HepG2 (cell line): ENCODE measurements around the gene STK31. TPM values are rescaled to one million over a fixed set of nuclear protein-coding genes. Genes with fewer than 3 reads are reported as not detected.

Experiments
- ATAC-seq: fragments of 200-7000 bp; cut with Tn5 transposase; 3 replicates; pipeline ENCODE4 v1.9.1; 2020; ENCODE audit warnings: mild to moderate bottlenecking, moderate library complexity
- BruUV-seq: library from RNA; stranded (reverse); fragments of 400-500 nt; replicated peaks from 2 replicates; lab custom pipeline; 2021; lab: Mats Ljungman, UMichigan
- CTCF ChIA-PET: fragments of 300-600 bp; formaldehyde crosslinking; extraction: SDS; loops from one replicate; lab custom pipeline; 2021; ENCODE audit warnings: low total read pairs, inconsistent platforms, low intra/inter-chr PET ratio; lab: Yijun Ruan, JAX
- POLR2A ChIA-PET: fragments of 350-600 bp; sonication (Branson Sonifier 250); formaldehyde crosslinking; loops from one replicate; lab custom pipeline; 2020; ENCODE audit warnings: antibody characterized with exemption, inconsistent platforms; lab: Yijun Ruan, JAX
- DNase-seq: peaks from one replicate; pipeline ENCODE4 v3.0.0-alpha.2; 2015; ENCODE audit warnings: low spot score
- FAIRE-seq: peaks from 3 replicates; lab custom pipeline; 2011; peaks lifted over from hg19 to GRCh38; lab: Jason Lieb, UNC
- H2AFZ ChIP-seq: one replicate; pipeline ENCODE4 v1.6.1; 2011; ENCODE audit warnings: low read length, inconsistent platforms
- H3K27ac ChIP-seq: fragments of 300-600 bp; 3 replicates; pipeline ENCODE4 v1.8.0; 2011; ENCODE audit warnings: mixed run types, mild to moderate bottlenecking, mixed read lengths, low read length, inconsistent platforms; ENCODE audit not compliant: insufficient read depth; ENCODE audit errors: extremely low read length
- H3K27me3 ChIP-seq, 2 experiments: fragments of 200-600 bp in 1 of 2; 2 replicates in 1 of 2; 3 replicates in 1 of 2; pipeline versions ENCODE4 v1.6.0 to v1.8.0; 2011; ENCODE audit warnings: low read length in 2 of 2, mild to moderate bottlenecking in 2 of 2, moderate library complexity in 2 of 2, inconsistent platforms in 1 of 2; ENCODE audit not compliant: insufficient read depth in 2 of 2, control insufficient read depth in 1 of 2
- H3K36me3 ChIP-seq, 2 experiments: fragments of 200-600 bp in 1 of 2; replicated peaks in 1 of 2; 2 replicates in 1 of 2; 3 replicates in 1 of 2; pipeline versions ENCODE4 v1.5.1 to v1.8.0; 2011; ENCODE audit warnings: low read length in 2 of 2, inconsistent platforms in 1 of 2; ENCODE audit not compliant: insufficient read depth in 2 of 2, control insufficient read depth in 1 of 2
- H3K4me1 ChIP-seq: 2 replicates; pipeline ENCODE4 v1.5.1; 2012; ENCODE audit warnings: low read length, inconsistent platforms; ENCODE audit not compliant: insufficient read depth
- H3K4me2 ChIP-seq: 2 replicates; pipeline ENCODE4 v1.6.0; 2011; ENCODE audit warnings: low read depth, low read length, inconsistent platforms
- H3K4me3 ChIP-seq, 3 experiments: fragments of 200-600 bp in 1 of 3; sonication (generic), shearing (Covaris generic) in 1 of 3; replicated peaks in 1 of 3; 2 replicates each; pipeline ENCODE4 v1.5.1; 2011 to 2016; ENCODE audit warnings: low read length in 3 of 3, inconsistent platforms in 2 of 3, low read depth in 2 of 3, mild to moderate bottlenecking in 2 of 3, control low read depth in 1 of 3, mixed read lengths in 1 of 3; ENCODE audit not compliant: insufficient read depth in 1 of 3
- H3K79me2 ChIP-seq: one replicate; pipeline ENCODE4 v1.6.1; 2011; ENCODE audit warnings: low read length, inconsistent platforms; ENCODE audit not compliant: insufficient read depth
- H3K9ac ChIP-seq: 2 replicates; pipeline ENCODE4 v1.6.0; 2011; ENCODE audit warnings: mild to moderate bottlenecking, low read depth, low read length, inconsistent platforms; ENCODE audit not compliant: insufficient read depth
- H3K9me3 ChIP-seq: 2 replicates; pipeline ENCODE4 v1.5.1; 2012; ENCODE audit warnings: mild to moderate bottlenecking, low read length
- H4K20me1 ChIP-seq: 2 replicates; pipeline ENCODE4 v1.6.0; 2011; ENCODE audit warnings: inconsistent platforms, mild to moderate bottlenecking, low read length, moderate library complexity; ENCODE audit not compliant: insufficient read depth
- ELF1 ChIP-seq: sonication (generic); formaldehyde crosslinking; IDR thresholded peaks from 2 replicates; pipeline ENCODE4 v1.4.0; 2020; ENCODE audit warnings: missing genetic modification reagents
- ELF4 ChIP-seq: sonication (generic); formaldehyde crosslinking; IDR thresholded peaks from 2 replicates; pipeline ENCODE4 v1.5.0; 2020; ENCODE audit warnings: missing genetic modification reagents, mild to moderate bottlenecking, moderate library complexity, borderline replicate concordance
- HHEX ChIP-seq: IDR thresholded peaks from 2 replicates; pipeline ENCODE4 v1.6.1; 2016; ENCODE audit warnings: control low read depth
- KDM2A ChIP-seq: sonication (generic); formaldehyde crosslinking; IDR thresholded peaks from 2 replicates; pipeline ENCODE4 v1.4.0; 2020; ENCODE audit warnings: low read depth, missing genetic modification reagents, borderline replicate concordance
- MIXL1 ChIP-seq: IDR thresholded peaks from 2 replicates; pipeline ENCODE4 v1.6.1; 2016
- MYC ChIP-seq: sonication (generic); formaldehyde crosslinking; IDR thresholded peaks from 2 replicates; pipeline ENCODE4 v1.9.0; 2021; ENCODE audit warnings: missing genetic modification reagents, borderline replicate concordance
- NCOR1 ChIP-seq: fragments of 200-600 bp; sonication (generic); IDR thresholded peaks from 2 replicates; pipeline ENCODE4 v1.7.0; 2017; ENCODE audit warnings: antibody characterized with exemption, low read length, borderline replicate concordance
- SRSF1 ChIP-seq: fragments of 200-400 bp; formaldehyde crosslinking; optimal IDR thresholded peaks from 2 replicates; pipeline ENCODE3; 2017; ENCODE audit warnings: mild to moderate bottlenecking, low read depth, low read length, moderate library complexity
- YY1 ChIP-seq: IDR thresholded peaks from 2 replicates; pipeline ENCODE4 v1.6.1; 2011; ENCODE audit warnings: low read length, low read depth, moderate library complexity, mild to moderate bottlenecking; ENCODE audit not compliant: insufficient read depth, insufficient replicate concordance
- ZNF776 ChIP-seq: sonication (generic); formaldehyde crosslinking; IDR thresholded peaks from 2 replicates; pipeline ENCODE4 v1.4.0; 2020; ENCODE audit warnings: mild to moderate bottlenecking, missing genetic modification reagents
- ZNF777 ChIP-seq: sonication (generic); formaldehyde crosslinking; IDR thresholded peaks from 2 replicates; pipeline ENCODE4 v1.4.0; 2020; ENCODE audit warnings: missing genetic modification reagents
- ZSCAN31 ChIP-seq: sonication (generic); formaldehyde crosslinking; IDR thresholded peaks from 2 replicates; pipeline ENCODE4 v1.5.0; 2020; ENCODE audit warnings: low read depth, mild to moderate bottlenecking, missing genetic modification reagents
- ZZZ3 ChIP-seq: sonication (generic); formaldehyde crosslinking; IDR thresholded peaks from 2 replicates; pipeline ENCODE4 v1.4.0; 2020; ENCODE audit warnings: missing genetic modification reagents, mild to moderate bottlenecking, borderline replicate concordance
- WGBS: methylation state at CpG from one replicate; pipeline ENCODE4 v1.1.6; 2017; ENCODE audit warnings: low lambda C conversion rate; 5-methylcytosine and 5-hydroxymethylcytosine counted together
- in situ Hi-C: cut with HindIII; loops from 2 replicates; pipeline ENCODE4 v1.10.0; 2017; ENCODE audit warnings: low pct_unique_long_range_greater_than_20kb; ENCODE audit not compliant: extremely low pct_ligation_motif_present
- intact Hi-C: fragments of 100-400 bp; cut with micrococcal nuclease; formaldehyde crosslinking; loops from one replicate; pipeline ENCODE4 v1.10.0; 2022; ENCODE audit not compliant: unreplicated experiment
- polyA plus RNA-seq, 8 experiments: library from polyadenylated mRNA; depleted of rRNA in 3 of 8; stranded (reverse) in 7 of 8; unstranded in 1 of 8; fragments of >200 nt; fragmentation: Illumina TruSeq in 4 of 8; extraction: Trizol in 4 of 8; gene quantifications; 2 replicates each; pipeline versions ENCODE4 v1.2.1 to v1.2.3, GENCODE V29; 2011 to 2016; ENCODE audit warnings: low read depth in 4 of 8, missing spikeins in 1 of 8, mixed read lengths in 1 of 8; ENCODE audit not compliant: insufficient read depth in 1 of 8
- total RNA-seq, 5 experiments: library from RNA; depleted of rRNA; stranded (reverse); fragments of >200 nt; fragmentation: Illumina TruSeq; extraction: Trizol; gene quantifications; 2 replicates each; pipeline ENCODE4 v1.2.3, GENCODE V29; 2016; ENCODE audit warnings: low read depth in 1 of 5
- TF ChIP-seq, protein P1 (sequence below): sonication (generic); formaldehyde crosslinking; IDR thresholded peaks from 2 replicates; pipeline ENCODE4 v1.8.0; 2022; ENCODE audit warnings: mild to moderate bottlenecking, missing genetic modification reagents, moderate library complexity
- TF ChIP-seq, protein P2 (sequence below): sonication (generic); formaldehyde crosslinking; IDR thresholded peaks from 2 replicates; pipeline ENCODE4 v1.5.1; 2020; ENCODE audit warnings: missing genetic modification reagents, mild to moderate bottlenecking, borderline replicate concordance
- TF ChIP-seq, protein P3 (sequence below): sonication (generic); formaldehyde crosslinking; IDR thresholded peaks from 2 replicates; pipeline ENCODE4 v1.8.0; 2022; ENCODE audit warnings: missing genetic modification reagents, mild to moderate bottlenecking, moderate library complexity, borderline replicate concordance

STK31 gene
- total and polyA plus RNA-seq, 2 of the 13 experiments (the other 11 are each of a cell fraction or from before 2014, with no cell fraction given) = not detected

DNA sequence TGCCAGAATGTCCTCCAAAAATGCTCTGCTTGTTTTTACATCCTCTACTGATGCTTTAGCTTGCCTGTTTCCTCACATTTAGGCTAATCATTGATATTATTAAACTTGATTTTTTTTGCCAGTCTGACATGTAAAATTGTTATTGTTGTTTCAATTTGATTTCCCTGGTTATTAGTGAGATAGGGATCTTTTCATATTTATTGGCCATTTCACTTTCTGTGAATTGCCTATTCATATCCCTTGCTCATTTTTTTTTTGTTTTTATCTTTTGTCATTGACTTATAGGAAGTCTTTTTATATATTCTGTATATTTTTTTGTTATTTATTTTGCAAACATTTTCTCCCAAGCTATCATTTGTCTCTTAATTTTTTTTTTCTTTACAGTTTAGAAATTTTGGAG is 16.8 kb upstream of the STK31 start:
- no peaks in the 10 kb centered on the region for H3K9me3 ChIP-seq
- H3K79me2 ChIP-seq = no peaks in the 10 kb centered on the region
- no TSS peak for BruUV-seq
- no peak overlapping the region for H3K4me3 ChIP-seq
- H3K27me3 ChIP-seq = no peaks in the 10 kb centered on the region
- DNase-seq = no peak
- H3K36me3 ChIP-seq = no peaks in the 10 kb centered on the region
- H4K20me1 ChIP-seq = no peaks in the 10 kb centered on the region
- TF ChIP-seq KDM2A (CRISPR knock-in tag) (no peak), YY1 (no peak), MIXL1 (CRISPR knock-in tag) (no peak), ELF1 (CRISPR knock-in tag) (no peak), HHEX (CRISPR knock-in tag) (no peak), ELF4 (CRISPR knock-in tag) (no peak), ZZZ3 (CRISPR knock-in tag) (no peak), ZSCAN31 (CRISPR knock-in tag) (no peak)
- POLR2A ChIA-PET = no interaction called here
- no peak overlapping the region for H3K27ac ChIP-seq
- CTCF ChIA-PET = no interaction called here
- no peak for FAIRE-seq
- in situ Hi-C loops (no loop called here), intact Hi-C loops (no loop called here)
- no peak overlapping the region for H2AFZ ChIP-seq
- H3K4me1 ChIP-seq = no peaks in the 10 kb centered on the region
- no peak overlapping the region for H3K4me2 ChIP-seq
- ATAC-seq = no peak
- H3K9ac ChIP-seq = no peak overlapping the region

DNA sequence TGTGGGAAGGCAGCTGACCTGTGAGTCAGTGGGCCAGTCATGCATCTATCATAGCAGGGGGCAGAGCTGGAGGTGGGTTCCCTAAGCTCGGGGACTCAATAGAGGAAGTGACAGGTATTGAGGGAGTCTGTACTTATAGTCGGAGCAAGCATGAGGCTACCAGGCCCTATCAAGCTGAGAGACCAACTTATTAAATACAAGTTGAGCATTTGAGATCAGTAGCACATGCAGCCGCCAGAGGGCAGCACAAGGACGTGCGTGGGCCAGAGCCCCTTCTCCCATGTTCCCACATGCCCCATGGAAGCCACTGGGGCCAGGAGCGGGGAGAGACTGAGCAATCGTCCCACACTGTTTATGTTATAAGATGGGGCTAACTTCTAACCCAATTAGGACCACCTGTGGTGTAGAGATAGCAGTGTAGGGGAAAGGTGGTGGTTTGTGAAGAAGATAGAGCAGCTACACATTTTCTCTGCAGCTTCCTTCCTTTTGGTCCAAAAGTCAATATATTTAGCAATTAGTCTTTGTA is 13.0 kb upstream of the STK31 start:
- Histone ChIP-seq H2AFZ (no peak overlapping the region), H3K27ac (no peak overlapping the region), H3K27me3 (no peaks in the 10 kb centered on the region), H3K36me3 (no peaks in the 10 kb centered on the region), H3K4me2 (no peak overlapping the region), H3K4me1 (no peaks in the 10 kb centered on the region), H4K20me1 (no peaks in the 10 kb centered on the region), H3K9ac (no peak overlapping the region), H3K4me3 (no peak overlapping the region), H3K9me3 (no peaks in the 10 kb centered on the region), H3K79me2 (no peaks in the 10 kb centered on the region)
- ChIA-PET POLR2A (no interaction called here), CTCF (interaction anchor here (1.2 to 1.5 kb wide), 2 partner anchors 15 to 150 kb away, joined by 5 to 17 read pairs; no protein-coding TSS in a partner anchor)
- in situ Hi-C loops = no loop called here
- intact Hi-C loops = loop anchor here (5.0 kb wide), 1 partner anchor 40 kb away; no protein-coding TSS in a partner anchor
- BruUV-seq = no TSS peak
- ATAC-seq (peak; percentile 97), DNase-seq (peak; percentile 58), FAIRE-seq (peak; percentile 75)
- WGBS = 0% methylated on average over 2 of the region's 7 CpGs
- TF ChIP-seq, protein P1, sequence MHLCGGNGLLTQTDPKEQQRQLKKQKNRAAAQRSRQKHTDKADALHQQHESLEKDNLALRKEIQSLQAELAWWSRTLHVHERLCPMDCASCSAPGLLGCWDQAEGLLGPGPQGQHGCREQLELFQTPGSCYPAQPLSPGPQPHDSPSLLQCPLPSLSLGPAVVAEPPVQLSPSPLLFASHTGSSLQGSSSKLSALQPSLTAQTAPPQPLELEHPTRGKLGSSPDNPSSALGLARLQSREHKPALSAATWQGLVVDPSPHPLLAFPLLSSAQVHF (CRISPR knock-in tag) = no peak
- TF ChIP-seq ZNF776 (CRISPR knock-in tag) = no peak
- TF ChIP-seq, protein P2, sequence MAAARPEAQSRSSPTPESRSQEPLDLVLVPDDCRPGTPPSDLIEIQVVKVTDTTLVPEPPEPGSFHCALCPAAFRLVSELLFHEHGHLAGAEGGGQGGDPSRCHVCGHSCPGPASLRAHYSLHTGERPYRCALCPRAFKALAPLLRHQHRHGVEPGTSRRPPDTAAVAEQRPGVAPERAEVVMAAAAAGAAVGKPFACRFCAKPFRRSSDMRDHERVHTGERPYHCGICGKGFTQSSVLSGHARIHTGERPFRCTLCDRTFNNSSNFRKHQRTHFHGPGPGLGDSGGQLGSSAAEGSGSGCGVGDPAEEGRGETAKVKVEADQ (CRISPR knock-in tag) = no peak
- no peak for TF ChIP-seq SRSF1
- TF ChIP-seq ZNF777 (CRISPR knock-in tag) = no peak
- peak; percentile 24; the same call in 1 of the 2 replicates for TF ChIP-seq MYC (CRISPR knock-in tag)
- peak; percentile 34 for TF ChIP-seq YY1
- TF ChIP-seq, protein P3, sequence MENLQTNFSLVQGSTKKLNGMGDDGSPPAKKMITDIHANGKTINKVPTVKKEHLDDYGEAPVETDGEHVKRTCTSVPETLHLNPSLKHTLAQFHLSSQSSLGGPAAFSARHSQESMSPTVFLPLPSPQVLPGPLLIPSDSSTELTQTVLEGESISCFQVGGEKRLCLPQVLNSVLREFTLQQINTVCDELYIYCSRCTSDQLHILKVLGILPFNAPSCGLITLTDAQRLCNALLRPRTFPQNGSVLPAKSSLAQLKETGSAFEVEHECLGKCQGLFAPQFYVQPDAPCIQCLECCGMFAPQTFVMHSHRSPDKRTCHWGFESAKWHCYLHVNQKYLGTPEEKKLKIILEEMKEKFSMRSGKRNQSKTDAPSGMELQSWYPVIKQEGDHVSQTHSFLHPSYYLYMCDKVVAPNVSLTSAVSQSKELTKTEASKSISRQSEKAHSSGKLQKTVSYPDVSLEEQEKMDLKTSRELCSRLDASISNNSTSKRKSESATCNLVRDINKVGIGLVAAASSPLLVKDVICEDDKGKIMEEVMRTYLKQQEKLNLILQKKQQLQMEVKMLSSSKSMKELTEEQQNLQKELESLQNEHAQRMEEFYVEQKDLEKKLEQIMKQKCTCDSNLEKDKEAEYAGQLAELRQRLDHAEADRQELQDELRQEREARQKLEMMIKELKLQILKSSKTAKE (CRISPR knock-in tag) = no peak
- no peak for TF ChIP-seq NCOR1
